Stimulated activated naive CD4-positive, alpha-beta T cell (primary cell): ENCODE data around the gene B4GALT7.
"Not testable (repeated sequence)": the region's sequence is repeated elsewhere in the genome, so short reads cannot be mapped to it uniquely, and the experiment has no call there.

Experiments used
- DNase-seq, 6 experiments: peaks; one replicate each; lab custom pipeline; 2025; lab: John Stamatoyannopoulos, UW

Gene B4GALT7

GRCh38 chr5:177609076-177610059 is 9.4 kb downstream of the B4GALT7 start:
- DNase-seq, result no peak

DNA sequence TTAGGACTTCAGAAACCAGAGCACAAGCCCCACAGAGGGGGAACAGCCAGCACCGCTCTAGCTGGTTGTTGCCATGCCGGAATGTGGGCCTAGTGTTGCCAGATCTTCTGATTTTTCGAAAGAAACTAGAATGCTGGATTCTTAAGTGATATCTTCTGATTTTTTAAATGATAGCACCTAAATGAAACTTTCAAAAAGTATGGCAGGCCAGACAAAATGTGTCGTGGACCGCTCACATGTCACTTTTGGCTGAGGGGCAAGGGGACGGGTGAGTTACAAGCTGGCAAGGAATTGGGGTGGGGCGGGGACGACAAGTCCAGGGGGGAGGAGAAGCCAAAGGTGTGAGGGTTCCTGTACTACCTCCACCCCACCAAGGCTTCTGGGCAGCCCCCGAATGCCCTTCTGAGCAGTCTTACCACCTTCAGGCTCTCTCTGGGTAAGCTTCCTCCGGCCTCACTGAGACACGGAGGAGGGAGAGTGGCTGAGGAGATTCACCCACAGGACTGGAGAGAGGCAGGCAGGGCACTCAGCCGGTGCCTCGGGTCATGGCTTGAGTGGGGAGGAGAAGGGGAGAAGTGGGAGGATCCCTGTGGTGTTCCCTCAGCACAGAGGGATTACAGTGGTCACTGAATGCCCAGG is 10.3 kb downstream of the B4GALT7 start:
- no peak for DNase-seq

GRCh38 chr5:177610770-177611445 is 11.0 kb downstream of the B4GALT7 start:
- no peak for DNase-seq

DNA sequence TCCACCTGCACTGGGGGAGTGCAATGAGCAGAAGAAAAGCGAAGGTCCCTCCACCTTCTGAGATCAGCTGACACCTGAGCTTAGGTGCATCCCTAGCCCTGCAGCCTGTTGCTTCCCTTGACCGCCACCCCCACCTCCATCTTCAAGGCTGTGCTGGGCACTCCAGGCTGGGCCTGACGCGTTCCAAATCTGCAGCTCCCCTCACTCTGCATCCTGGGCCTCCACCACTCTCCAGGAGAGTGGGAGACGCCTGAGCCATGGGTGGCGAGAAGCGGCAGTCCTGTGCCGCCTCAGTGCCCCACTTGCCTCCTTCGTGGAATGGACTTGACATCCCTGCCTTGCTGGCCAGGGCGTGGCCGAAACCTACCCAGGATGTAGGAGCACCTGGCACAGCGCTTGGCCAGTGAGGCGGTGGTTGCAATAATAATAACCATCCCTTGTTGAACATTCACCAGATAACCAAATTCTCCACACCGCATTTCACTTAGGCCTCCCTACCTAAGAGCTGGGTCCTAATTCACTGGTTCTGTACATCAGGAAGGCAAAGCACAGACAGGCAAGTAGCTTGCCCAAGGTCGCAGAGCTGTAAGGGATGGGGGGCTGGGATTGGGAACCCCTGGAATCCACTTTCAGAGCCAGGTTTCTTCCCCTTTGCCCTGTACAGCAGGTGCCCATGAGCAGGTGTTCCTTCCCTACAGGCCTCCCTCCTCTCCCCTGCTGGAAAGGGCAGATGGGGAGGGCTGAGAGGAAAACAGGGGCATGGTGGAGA is 11.7 kb downstream of the B4GALT7 start:
- no peak for DNase-seq

GRCh38 chr5:177612215-177612673 is 12.3 kb downstream of the B4GALT7 start:
- DNase-seq, result no peak

DNA sequence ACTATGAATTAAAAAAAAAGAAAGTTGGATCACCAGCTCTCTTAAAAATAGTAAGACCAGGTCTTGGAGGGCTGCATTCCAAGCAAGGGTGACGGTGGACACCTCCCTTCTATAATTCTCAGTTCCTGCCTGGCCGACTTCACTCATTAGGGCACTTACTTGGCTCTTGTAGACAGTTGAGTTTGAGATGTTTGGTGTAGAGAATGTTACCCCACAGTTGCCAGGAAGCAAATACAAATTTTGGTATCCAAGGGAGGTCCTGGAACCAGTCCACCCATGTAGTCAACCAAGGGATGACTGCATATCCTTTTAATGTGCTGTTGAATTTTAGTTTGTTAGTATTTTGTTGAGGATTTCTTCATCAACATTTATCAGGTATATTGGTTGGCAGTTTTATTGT is 20.6 kb downstream of the B4GALT7 start:
- no peak for DNase-seq

- DNase-seq, result not testable (repeated sequence)
Observed at GRCh38 chr5:177624172-177624571, 24.2 kb downstream of the B4GALT7 start.

GRCh38 chr5:177630186-177630585 is 30.3 kb downstream of the B4GALT7 start:
- DNase-seq, result not testable (repeated sequence)

DNA sequence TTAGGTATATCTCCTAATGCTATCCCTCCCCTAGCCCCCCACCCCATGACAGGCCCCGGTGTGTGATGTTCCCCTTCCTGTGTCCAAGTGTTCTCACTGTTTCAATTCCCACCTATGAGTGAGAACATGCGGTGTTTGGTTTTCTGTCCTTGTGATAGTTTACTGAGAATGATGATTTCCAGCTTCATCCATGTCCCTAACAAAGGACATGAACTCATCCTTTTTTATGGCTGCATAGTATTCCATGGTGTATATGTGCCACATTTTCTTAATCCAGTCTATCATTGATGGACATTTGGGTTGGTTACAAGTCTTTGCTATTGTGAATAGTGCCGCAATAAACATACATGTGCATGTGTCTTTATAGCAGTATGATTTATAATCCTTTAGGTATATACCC is 35.0 kb downstream of the B4GALT7 start:
- not testable (repeated sequence) for DNase-seq

DNA sequence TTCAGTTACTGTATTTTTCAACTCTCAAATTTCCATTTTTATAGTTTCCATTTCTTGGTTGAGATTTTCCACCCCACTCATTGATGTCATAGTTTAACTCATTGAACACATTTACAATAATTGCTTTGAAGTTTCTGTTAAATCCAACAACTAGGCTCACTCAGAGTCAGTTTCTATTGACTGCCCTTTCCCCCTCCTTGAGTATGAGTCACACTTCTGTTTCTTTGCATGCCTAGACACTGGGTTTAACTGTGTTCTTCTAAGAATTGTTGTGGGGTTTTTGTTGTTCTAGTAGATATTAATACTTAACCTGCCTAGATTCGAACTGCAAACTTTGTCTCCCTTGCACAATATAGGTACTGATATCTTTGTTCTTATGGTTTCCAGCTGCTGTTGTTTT is 45.5 kb downstream of the B4GALT7 start:
- DNase-seq, result not testable (repeated sequence)

- not testable (repeated sequence) for DNase-seq
Observed at GRCh38 chr5:177651235-177651634, 51.3 kb downstream of the B4GALT7 start.

- DNase-seq, result not testable (repeated sequence)
Observed at GRCh38 chr5:177657846-177658245, 57.9 kb downstream of the B4GALT7 start.

GRCh38 chr5:177658542-177658941 is 58.6 kb downstream of the B4GALT7 start:
- DNase-seq, result not testable (repeated sequence)
